GM12874 (cell line): ENCODE data around the gene TEX44.

Source experiments
- CTCF ChIP-seq: IDR thresholded peaks from 2 replicates; pipeline ENCODE4 v1.5.1; 2011; ENCODE audit warnings: low read depth, mild to moderate bottlenecking, control low read depth, low read length, moderate library complexity; ENCODE audit not compliant: insufficient read depth

The TEX44 gene

DNA sequence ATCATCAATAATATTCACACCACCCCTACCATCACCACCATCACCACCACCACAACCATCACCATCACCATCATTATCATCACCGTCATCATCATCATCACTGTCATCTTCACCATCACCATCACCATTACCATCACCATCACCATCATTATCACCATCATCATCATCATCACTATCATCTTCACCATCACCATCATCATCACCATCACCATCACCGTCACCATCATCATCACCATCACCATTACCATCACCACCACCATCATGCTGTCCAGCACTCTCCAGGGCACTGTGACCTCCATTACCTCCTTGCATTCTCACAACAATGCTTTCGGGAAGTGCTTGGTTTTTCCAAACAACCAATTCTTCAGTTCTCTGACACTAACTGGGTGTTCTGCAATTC, 13.1 kb upstream of the TEX44 start:
- no peak for TF ChIP-seq CTCF

DNA sequence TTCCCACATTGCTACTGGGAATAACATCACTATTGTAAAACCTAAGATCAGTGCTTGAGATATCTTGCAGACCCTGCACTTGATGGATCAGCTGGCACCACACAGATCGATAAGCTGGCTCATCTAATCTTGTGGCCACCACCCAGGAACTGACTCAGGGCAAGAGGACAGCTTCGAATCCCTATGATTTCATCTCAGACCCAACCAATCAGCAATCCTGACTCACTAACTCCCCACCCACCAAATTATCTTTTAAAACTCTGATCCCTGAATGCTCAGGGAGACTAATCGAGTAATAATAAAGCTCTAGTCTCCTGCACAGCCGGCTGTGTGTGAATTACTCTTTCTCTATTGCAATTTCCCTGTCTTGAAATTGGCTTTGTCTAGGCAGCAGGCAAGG, 11.3 kb upstream of the TEX44 start:
- TF ChIP-seq CTCF = no peak

GRCh38 chr2:231583982-231584381, 8.7 kb upstream of the TEX44 start:
- TF ChIP-seq CTCF = no peak

- no peak for TF ChIP-seq CTCF
Observed at GRCh38 chr2:231589656-231590055, 3.0 kb upstream of the TEX44 start.

DNA sequence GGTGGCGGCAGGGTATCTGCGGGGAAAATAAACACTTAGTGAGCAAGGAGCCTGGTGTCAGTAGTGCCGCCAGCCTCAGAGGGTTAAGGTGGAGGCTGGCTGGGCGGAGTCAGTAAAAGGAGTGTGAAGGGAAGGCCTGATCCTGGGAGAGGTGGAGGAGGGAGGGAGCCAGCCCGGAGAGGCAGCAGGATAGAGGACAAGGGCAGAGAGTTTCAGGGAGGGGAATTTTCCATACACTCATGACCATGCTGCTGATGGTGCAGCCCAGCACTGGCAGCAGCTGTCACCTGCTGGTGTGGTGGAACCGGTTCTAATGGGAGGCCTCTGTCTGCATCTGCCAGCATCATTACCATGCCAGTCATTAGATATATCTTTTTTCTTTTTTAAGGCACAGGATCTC, 2.0 kb upstream of the TEX44 start:
- TF ChIP-seq CTCF = no peak

DNA sequence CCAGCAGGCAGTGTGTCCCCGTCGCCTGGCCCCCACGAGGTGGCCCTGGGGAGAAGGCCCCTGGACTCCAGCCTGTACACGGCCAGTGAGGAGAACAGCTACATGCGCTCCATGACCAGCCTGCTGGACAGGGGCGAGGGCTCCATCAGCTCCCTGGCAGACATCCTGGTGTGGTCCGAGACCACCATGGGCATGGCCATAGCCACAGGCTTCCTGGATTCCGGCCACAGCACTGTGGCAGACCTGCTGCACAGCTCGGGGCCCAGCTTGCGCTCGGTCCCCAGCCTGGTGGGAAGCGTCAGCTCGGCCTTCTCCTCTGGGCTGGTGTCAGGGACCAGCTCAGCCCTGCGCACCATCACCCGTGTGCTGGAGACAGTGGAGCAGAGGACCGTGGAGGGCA, 1.0 kb downstream of the TEX44 start:
- TF ChIP-seq CTCF = no peak

DNA sequence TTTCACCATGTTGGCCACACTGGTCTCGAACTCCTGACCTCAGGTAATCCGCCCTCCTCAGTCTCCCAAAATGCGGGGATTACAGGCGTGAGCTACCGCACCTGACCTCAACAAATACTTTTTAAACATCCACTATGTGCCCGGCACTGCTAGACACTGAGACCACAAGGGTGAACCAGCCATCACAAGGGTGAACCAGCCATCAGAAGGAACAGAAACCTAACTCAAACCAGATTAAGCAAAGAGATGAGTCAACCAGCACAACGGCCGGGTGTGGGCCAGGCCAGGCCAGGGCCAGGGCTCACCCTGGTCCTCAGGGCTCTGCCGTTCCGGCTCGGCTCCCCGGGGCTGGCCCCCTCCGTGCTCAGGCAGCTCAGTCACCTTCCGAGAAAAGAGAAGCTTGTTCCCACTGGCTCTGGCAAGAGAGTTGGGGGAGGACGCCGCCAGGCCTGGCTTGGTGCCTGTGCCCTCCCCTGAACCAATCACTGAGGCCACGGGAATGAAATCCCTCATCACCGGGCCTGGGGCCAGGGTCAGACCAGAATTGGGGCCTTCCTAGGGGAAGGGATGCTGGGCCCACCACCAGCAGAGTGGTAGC, 4.4 kb downstream of the TEX44 start:
- no peak for TF ChIP-seq CTCF
